GM21367 (cell line): ENCODE measurements around the gene CARMIL1.

Source experiments
- ATAC-seq: cut with Tn5 transposase; IDR thresholded peaks from one replicate; pipeline ENCODE4 v1.9.1; 2021; ENCODE audit not compliant: unreplicated experiment

Gene CARMIL1

GRCh38 chr6:25639653-25640052 is 360.5 kb downstream of the CARMIL1 start:
- ATAC-seq, result no peak

GRCh38 chr6:25640446-25640845 is 361.3 kb downstream of the CARMIL1 start:
- ATAC-seq, result no peak

GRCh38 chr6:25640891-25641290 is 361.7 kb downstream of the CARMIL1 start:
- ATAC-seq, result no peak

- no peak for ATAC-seq
Measured at GRCh38 chr6:25641377-25641776, 362.2 kb downstream of the CARMIL1 start.

GRCh38 chr6:25641940-25642666 is 362.9 kb downstream of the CARMIL1 start:
- ATAC-seq, result no peak

GRCh38 chr6:25642667-25643328 is 363.6 kb downstream of the CARMIL1 start:
- ATAC-seq, result no peak

GRCh38 chr6:25645916-25646315 is 366.7 kb downstream of the CARMIL1 start:
- ATAC-seq, result no peak

- ATAC-seq, result no peak
Measured at GRCh38 chr6:25649611-25650010, 370.4 kb downstream of the CARMIL1 start.

GRCh38 chr6:25652007-25652515 is 372.9 kb downstream of the CARMIL1 start, which contains the start of gene SCGN:
Gene SCGN (plus strand): TSS chr6:25652215. CDS start chr6:25652404, 189 bp downstream.
- ATAC-seq, result no peak

GRCh38 chr6:25655723-25656122 is 376.5 kb downstream of the CARMIL1 start:
- no peak for ATAC-seq

- no peak for ATAC-seq
Measured at GRCh38 chr6:25659633-25660368, 380.6 kb downstream of the CARMIL1 start.

GRCh38 chr6:25660512-25660911 is 381.3 kb downstream of the CARMIL1 start:
- no peak for ATAC-seq

- ATAC-seq, result no peak
Measured at GRCh38 chr6:25661129-25661779, 382.1 kb downstream of the CARMIL1 start.

GRCh38 chr6:25665455-25665854 is 386.3 kb downstream of the CARMIL1 start:
- ATAC-seq, result no peak

- no peak for ATAC-seq
Measured at GRCh38 chr6:25669413-25669812, 390.2 kb downstream of the CARMIL1 start.
